HCT116 (cell line): ENCODE results near the gene EMC10. TPM values are rescaled to one million over a fixed set of nuclear protein-coding genes. Genes with fewer than 3 reads are reported as not detected.

Source experiments
- ATAC-seq: fragments of 200-7000 bp; cut with Tn5 transposase; 2 replicates; pipeline ENCODE4 v1.9.1; 2020; ENCODE audit warnings: mild to moderate bottlenecking, moderate library complexity
- BruUV-seq: library from RNA; stranded (reverse); fragments of 400-500 nt; replicated peaks from 2 replicates; lab custom pipeline; 2021; lab: Mats Ljungman, UMichigan
- CTCF ChIA-PET: fragments of 300-600 bp; sonication (Branson Sonifier 250); formaldehyde crosslinking; loops from one replicate; lab custom pipeline; 2021; ENCODE audit warnings: antibody characterized with exemption; lab: Charles Lee
- POLR2A ChIA-PET: fragments of 300-600, 350-600 bp; sonication (Branson Sonifier 250); formaldehyde crosslinking; loops from one replicate; lab custom pipeline; 2021; ENCODE audit warnings: antibody characterized with exemption; lab: Charles Lee
- RAD21 ChIA-PET, 2 experiments: fragments of 300-600 bp; sonication (Branson Sonifier 250); formaldehyde crosslinking; loops; one replicate each; lab custom pipeline; 2023; ENCODE audit warnings: low total read pairs in 2 of 2; ENCODE audit not compliant: uncharacterized antibody in 2 of 2, unreplicated experiment in 2 of 2, low non-redundant PET in 1 of 2; lab: Charles Lee
- DNase-seq: peaks from one replicate; pipeline ENCODE4 v3.0.0-alpha.2; 2010; ENCODE audit warnings: low read depth, low spot score
- H2AFZ ChIP-seq: fragments of 200-600 bp; shearing (Covaris generic), sonication (generic); 2 replicates; pipeline ENCODE4 v1.6.1; 2017; ENCODE audit warnings: low read depth, mixed run types, mixed read lengths, antibody characterized with exemption, low read length; ENCODE audit not compliant: poor library complexity, severe bottlenecking
- H3K27ac ChIP-seq: 2 replicates; pipeline ENCODE4 v1.5.1; 2012; ENCODE audit warnings: low read depth, low read length
- H3K27me3 ChIP-seq: fragments of 200-600 bp; sonication (generic); 2 replicates; pipeline ENCODE4 v1.6.1; 2016; ENCODE audit warnings: mixed run types, low read length, mixed read lengths; ENCODE audit not compliant: insufficient read depth
- H3K36me3 ChIP-seq, 2 experiments: fragments of 200-500 bp in 1 of 2; fragments of 200-600 bp in 1 of 2; sonication (Bioruptor generic) in 1 of 2; sonication (generic) in 1 of 2; 2 replicates each; pipeline versions ENCODE4 v1.5.1 to v1.6.1; 2014 to 2016; ENCODE audit warnings: low read length in 2 of 2, inconsistent platforms in 1 of 2, mixed read lengths in 1 of 2, mixed run types in 1 of 2; ENCODE audit not compliant: insufficient read depth in 2 of 2, control insufficient read depth in 1 of 2
- H3K4me1 ChIP-seq, 2 experiments: fragments of 200-600 bp in 1 of 2; sonication (generic) in 1 of 2; 2 replicates each; pipeline versions ENCODE4 v1.5.1 to v1.6.1; 2012 to 2017; ENCODE audit warnings: low read length in 2 of 2, inconsistent platforms in 1 of 2, mild to moderate bottlenecking in 1 of 2, mixed read lengths in 1 of 2, mixed run types in 1 of 2, moderate library complexity in 1 of 2; ENCODE audit not compliant: insufficient read depth in 2 of 2, control insufficient read depth in 1 of 2
- H3K4me2 ChIP-seq: fragments of 200-600 bp; sonication (generic); 2 replicates; pipeline ENCODE4 v1.6.1; 2017; ENCODE audit warnings: mixed run types, low read length, mixed read lengths
- H3K4me3 ChIP-seq, 2 experiments: fragments of 200-600 bp in 1 of 2; sonication (generic) in 1 of 2; replicated peaks in 1 of 2; 2 replicates each; pipeline ENCODE4 v1.5.1; 2011 to 2016; ENCODE audit warnings: low read length in 2 of 2, control low read depth in 1 of 2, low read depth in 1 of 2, mild to moderate bottlenecking in 1 of 2, mixed read lengths in 1 of 2, mixed run types in 1 of 2
- H3K79me2 ChIP-seq: fragments of 200-600 bp; sonication (generic); 2 replicates; pipeline ENCODE4 v1.6.1; 2017; ENCODE audit warnings: mild to moderate bottlenecking, mixed run types, low read length, moderate library complexity, mixed read lengths; ENCODE audit not compliant: insufficient read depth
- H3K9ac ChIP-seq: fragments of 200-600 bp; sonication (generic); 2 replicates; pipeline ENCODE4 v1.6.1; 2016; ENCODE audit warnings: low read length, mixed read lengths
- H3K9me2 ChIP-seq: fragments of 200-600 bp; sonication (generic), shearing (Covaris generic); 2 replicates; pipeline ENCODE4 v1.6.1; 2017; ENCODE audit warnings: mixed run types, mild to moderate bottlenecking, moderate library complexity; ENCODE audit not compliant: insufficient read depth
- H3K9me3 ChIP-seq, 2 experiments: fragments of 200-500 bp in 1 of 2; fragments of 200-600 bp in 1 of 2; sonication (Bioruptor generic) in 1 of 2; sonication (generic) in 1 of 2; 2 replicates each; pipeline ENCODE4 v1.6.1; 2014 to 2017; ENCODE audit warnings: low read length in 2 of 2, mixed read lengths in 2 of 2, inconsistent platforms in 1 of 2, low read depth in 1 of 2, mild to moderate bottlenecking in 1 of 2, mixed run types in 1 of 2, moderate library complexity in 1 of 2; ENCODE audit not compliant: control insufficient read depth in 1 of 2, insufficient read depth in 1 of 2
- H4K20me1 ChIP-seq: fragments of 200-600 bp; sonication (generic), shearing (Covaris generic); 2 replicates; pipeline ENCODE4 v1.6.1; 2017; ENCODE audit warnings: mixed run types, mild to moderate bottlenecking, moderate library complexity; ENCODE audit not compliant: insufficient read depth
- ATF3 ChIP-seq: IDR thresholded peaks from 2 replicates; pipeline ENCODE4 v1.6.1; 2012
- CBX3 ChIP-seq: IDR thresholded peaks from 2 replicates; pipeline ENCODE4 v1.6.1; 2012; ENCODE audit warnings: low read depth
- CEBPB ChIP-seq: IDR thresholded peaks from 2 replicates; pipeline ENCODE4 v1.6.1; 2012; ENCODE audit warnings: low read depth
- ELF1 ChIP-seq: IDR thresholded peaks from 2 replicates; pipeline ENCODE4 v1.6.1; 2012; ENCODE audit warnings: low read depth, borderline replicate concordance
- EZH2 ChIP-seq: fragments of 200-600 bp; sonication (generic); IDR thresholded peaks from 2 replicates; pipeline ENCODE4 v1.6.1; 2017; ENCODE audit warnings: antibody characterized with exemption, mixed run types
- EZH2phosphoT487 ChIP-seq: fragments of 200-600 bp; IDR thresholded peaks from 2 replicates; pipeline ENCODE4 v1.6.1; 2018; ENCODE audit warnings: antibody characterized with exemption, borderline replicate concordance
- JUND ChIP-seq: IDR thresholded peaks from 2 replicates; pipeline ENCODE4 v1.6.1; 2012
- MAX ChIP-seq: IDR thresholded peaks from 2 replicates; pipeline ENCODE4 v1.6.1; 2012
- POLR2A ChIP-seq: IDR thresholded peaks from 2 replicates; pipeline ENCODE4 v1.7.0; 2011; ENCODE audit warnings: borderline replicate concordance; ENCODE audit not compliant: insufficient read depth, insufficient read length; ENCODE audit errors: extremely low read depth
- POLR2AphosphoS5 ChIP-seq: IDR thresholded peaks from 2 replicates; pipeline ENCODE4 v1.6.1; 2011; ENCODE audit warnings: mild to moderate bottlenecking, low read depth, low read length, moderate library complexity
- RAD21 ChIP-seq: IDR thresholded peaks from 2 replicates; pipeline ENCODE4 v1.6.1; 2012; ENCODE audit warnings: low read depth, mild to moderate bottlenecking
- REST ChIP-seq: IDR thresholded peaks from 2 replicates; pipeline ENCODE4 v1.6.1; 2012; ENCODE audit warnings: low read depth
- SIN3A ChIP-seq: IDR thresholded peaks from 2 replicates; pipeline ENCODE4 v1.6.1; 2012; ENCODE audit warnings: low read depth
- SRF ChIP-seq: IDR thresholded peaks from 2 replicates; pipeline ENCODE4 v1.6.1; 2012; ENCODE audit warnings: low read depth
- TCF7L2 ChIP-seq: IDR thresholded peaks from 2 replicates; pipeline ENCODE4 v1.7.0; 2011; ENCODE audit warnings: borderline replicate concordance, inconsistent platforms; ENCODE audit not compliant: insufficient read depth, insufficient read length; ENCODE audit errors: extremely low read depth
- ZBTB33 ChIP-seq: IDR thresholded peaks from 2 replicates; pipeline ENCODE4 v1.6.1; 2011; ENCODE audit warnings: mild to moderate bottlenecking, low read length, moderate library complexity; ENCODE audit not compliant: insufficient replicate concordance; ENCODE audit errors: extremely low read depth
- ZFX ChIP-seq: fragments of 450-650 bp; IDR thresholded peaks from 2 replicates; pipeline ENCODE4 v1.6.1; 2017
- ZNF274 ChIP-seq: fragments of 200-500 bp; sonication (Bioruptor generic); IDR thresholded peaks from 2 replicates; pipeline ENCODE4 v1.6.1; 2014; ENCODE audit warnings: mild to moderate bottlenecking, low read depth, low read length, inconsistent platforms
- intact Hi-C: fragments of 100-400 bp; cut with micrococcal nuclease; formaldehyde crosslinking; loops from 2 replicates; pipeline ENCODE4 v1.10.0; 2022
- total RNA-seq: library from RNA; stranded (reverse); gene quantifications from one replicate; pipeline ENCODE4 v1.2.1, GENCODE V29; 2021; ENCODE audit not compliant: unreplicated experiment

Gene EMC10
- total RNA-seq, 1 experiment from 2014 or later: 92.4 TPM

GRCh38 chr19:50455992-50456391 is 20.3 kb upstream of the EMC10 start:
- ChIA-PET CTCF (no interaction called here), RAD21 (no interaction called here), POLR2A (no interaction called here)
- no TSS peak for BruUV-seq
- no peak for TF ChIP-seq SIN3A
- no peak for TF ChIP-seq EZH2
- TF ChIP-seq POLR2AphosphoS5: no peak
- TF ChIP-seq ZFX: no peak
- no peak for TF ChIP-seq ZBTB33
- no peak for TF ChIP-seq POLR2A
- TF ChIP-seq EZH2phosphoT487: no peak
- TF ChIP-seq ATF3: no peak
- no peak for TF ChIP-seq CEBPB
- TF ChIP-seq REST: no peak
- no peak for TF ChIP-seq TCF7L2
- TF ChIP-seq SRF: no peak
- TF ChIP-seq MAX: no peak
- TF ChIP-seq RAD21: no peak
- no peak for TF ChIP-seq JUND
- TF ChIP-seq ELF1: no peak
- no peak for TF ChIP-seq CBX3
- no peak for TF ChIP-seq ZNF274
- no peaks in the 10 kb centered on the region for H3K9me2 ChIP-seq
- no peak overlapping the region for H3K27ac ChIP-seq
- no peak overlapping the region for H3K9ac ChIP-seq
- H3K4me3 ChIP-seq: no peak overlapping the region
- H3K79me2 ChIP-seq: no peaks in the 10 kb centered on the region
- peaks cover 7 to 13% of the 10 kb centered on the region in 2 experiments for H3K4me1 ChIP-seq
- H3K4me2 ChIP-seq: no peak overlapping the region
- no peaks in the 10 kb centered on the region for H4K20me1 ChIP-seq
- ATAC-seq (no peak), DNase-seq (no peak)
- intact Hi-C loops: no loop called here
- H2AFZ ChIP-seq: no peak overlapping the region
- H3K9me3 ChIP-seq: no peaks in the 10 kb centered on the region
- H3K36me3 ChIP-seq: no peaks in the 10 kb centered on the region
- no peaks in the 10 kb centered on the region for H3K27me3 ChIP-seq
